ENCODE measurements around the gene TBX5.
"Not testable (repeated sequence)": the region's sequence is repeated elsewhere in the genome, so short reads cannot be mapped to it uniquely, and the experiment has no call there.

TBX5 gene

GRCh38 chr12:114360485-114360884 is 45.5 kb downstream of the TBX5 start:
- Histone ChIP-seq H2BK120ac (ENCODE audit: low read depth, low read length) (no peak overlapping the region), H3K4me2 (ENCODE audit: low read length, poor library complexity, severe bottlenecking) (no peak overlapping the region), H4K91ac (ENCODE audit: low read length) (no peak overlapping the region), H3K79me1 (replicated peaks; ENCODE audit: low read length, poor library complexity, severe bottlenecking) (no peaks in the 10 kb centered on the region), H3K27ac (ENCODE audit: low read length, poor library complexity, severe bottlenecking) (no peak overlapping the region), H2BK12ac (ENCODE audit: low read length in 2 of 2) (no peak overlapping the region), H2BK15ac (ENCODE audit: low read depth, poor library complexity, severe bottlenecking) (no peak overlapping the region), H3K14ac (ENCODE audit: low read length in 2 of 2) (no peak overlapping the region), H3K4ac (ENCODE audit: low read depth in 1 of 2, low read length in 2 of 2) (no peak overlapping the region), H2AFZ (ENCODE audit: low read depth, low read length) (no peak overlapping the region), H3K36me3 (ENCODE audit: control insufficient read depth in 1 of 2, insufficient read depth in 2 of 2, low read depth in 1 of 2, low read length in 2 of 2) (peaks cover 0 to 48% of the 10 kb centered on the region in 2 experiments), H3K27me3 (ENCODE audit: control insufficient read depth in 1 of 2, insufficient read depth in 1 of 2, low read length in 2 of 2) (no peaks in the 10 kb centered on the region), H2BK5ac (ENCODE audit: low read depth, low read length, poor library complexity, severe bottlenecking) (no peak overlapping the region), H4K8ac (ENCODE audit: low read length) (no peak overlapping the region), H2AK5ac (ENCODE audit: low read length, severe bottlenecking) (no peak overlapping the region), H3K9me3 (ENCODE audit: control insufficient read depth, low read length) (no peaks in the 10 kb centered on the region), H3K18ac (ENCODE audit: low read depth in 1 of 2, low read length in 2 of 2) (no peak overlapping the region), H3K9ac (ENCODE audit: low read length) (no peak overlapping the region), H3K23ac (ENCODE audit: low read length in 2 of 2) (no peak overlapping the region), H3K4me1 (ENCODE audit: control insufficient read depth, insufficient read depth, low read depth, low read length) (no peaks in the 10 kb centered on the region), H3K4me3 (ENCODE audit: insufficient read depth in 1 of 2, low read depth in 1 of 2, low read length in 2 of 2) (no peak overlapping the region)
- no peak for DNase-seq

- H2BK5ac ChIP-seq (ENCODE audit: low read depth, low read length, poor library complexity, severe bottlenecking): no peak overlapping the region
- no peaks in the 10 kb centered on the region for H3K4me1 ChIP-seq (ENCODE audit: control insufficient read depth, insufficient read depth, low read depth, low read length)
- no peak overlapping the region for H3K9ac ChIP-seq (ENCODE audit: low read length)
- H3K4me3 ChIP-seq (ENCODE audit: insufficient read depth in 1 of 2, low read depth in 1 of 2, low read length in 2 of 2): no peak overlapping the region
- H3K27me3 ChIP-seq (ENCODE audit: control insufficient read depth in 1 of 2, insufficient read depth in 1 of 2, low read length in 2 of 2): no peaks in the 10 kb centered on the region
- 69% methylated on average over 15 of the region's 16 CpGs for WGBS
- H4K8ac ChIP-seq (ENCODE audit: low read length): no peak overlapping the region
- H3K4ac ChIP-seq (ENCODE audit: low read depth in 1 of 2, low read length in 2 of 2): no peak overlapping the region
- peaks cover 0 to 32% of the 10 kb centered on the region in 2 experiments for H3K36me3 ChIP-seq (ENCODE audit: control insufficient read depth in 1 of 2, insufficient read depth in 2 of 2, low read depth in 1 of 2, low read length in 2 of 2)
- H3K4me2 ChIP-seq (ENCODE audit: low read length, poor library complexity, severe bottlenecking): no peak overlapping the region
- no peak for DNase-seq
- H3K79me1 ChIP-seq (replicated peaks; ENCODE audit: low read length, poor library complexity, severe bottlenecking): no peaks in the 10 kb centered on the region
- H3K9me3 ChIP-seq (ENCODE audit: control insufficient read depth, low read length): no peaks in the 10 kb centered on the region
- H2BK15ac ChIP-seq (ENCODE audit: low read depth, poor library complexity, severe bottlenecking): no peak overlapping the region
- no peak overlapping the region for H3K14ac ChIP-seq (ENCODE audit: low read length in 2 of 2)
- H2BK120ac ChIP-seq (ENCODE audit: low read depth, low read length): no peak overlapping the region
- H3K23ac ChIP-seq (ENCODE audit: low read length in 2 of 2): no peak overlapping the region
- no peak overlapping the region for H2BK12ac ChIP-seq (ENCODE audit: low read length in 2 of 2)
- H3K18ac ChIP-seq (ENCODE audit: low read depth in 1 of 2, low read length in 2 of 2): no peak overlapping the region
- no peak overlapping the region for H3K27ac ChIP-seq (ENCODE audit: low read length, poor library complexity, severe bottlenecking)
- no peak overlapping the region for H4K91ac ChIP-seq (ENCODE audit: low read length)
- H2AK5ac ChIP-seq (ENCODE audit: low read length, severe bottlenecking): no peak overlapping the region
- no peak overlapping the region for H2AFZ ChIP-seq (ENCODE audit: low read depth, low read length)
Observed at GRCh38 chr12:114355389-114356088, 50.4 kb downstream of the TBX5 start.

GRCh38 chr12:114349239-114349638 is 56.7 kb downstream of the TBX5 start:
- not testable (repeated sequence) for H2BK120ac ChIP-seq (ENCODE audit: low read depth, low read length); H3K18ac ChIP-seq (ENCODE audit: low read depth in 1 of 2, low read length in 2 of 2); H3K27me3 ChIP-seq (ENCODE audit: control insufficient read depth in 1 of 2, insufficient read depth in 1 of 2, low read length in 2 of 2); H2BK15ac ChIP-seq (ENCODE audit: low read depth, poor library complexity, severe bottlenecking); H3K9me3 ChIP-seq (ENCODE audit: control insufficient read depth, low read length); H3K4me2 ChIP-seq (ENCODE audit: low read length, poor library complexity, severe bottlenecking); H2BK5ac ChIP-seq (ENCODE audit: low read depth, low read length, poor library complexity, severe bottlenecking); H2AFZ ChIP-seq (ENCODE audit: low read depth, low read length); H4K8ac ChIP-seq (ENCODE audit: low read length); H4K91ac ChIP-seq (ENCODE audit: low read length); DNase-seq; H2AK5ac ChIP-seq (ENCODE audit: low read length, severe bottlenecking); H3K27ac ChIP-seq (ENCODE audit: low read length, poor library complexity, severe bottlenecking); H3K36me3 ChIP-seq (ENCODE audit: control insufficient read depth in 1 of 2, insufficient read depth in 2 of 2, low read depth in 1 of 2, low read length in 2 of 2); H3K4me3 ChIP-seq (ENCODE audit: insufficient read depth in 1 of 2, low read depth in 1 of 2, low read length in 2 of 2); H3K14ac ChIP-seq (ENCODE audit: low read length in 2 of 2); H3K4me1 ChIP-seq (ENCODE audit: control insufficient read depth, insufficient read depth, low read depth, low read length); H3K4ac ChIP-seq (ENCODE audit: low read depth in 1 of 2, low read length in 2 of 2); H3K9ac ChIP-seq (ENCODE audit: low read length); H2BK12ac ChIP-seq (ENCODE audit: low read length in 2 of 2); H3K79me1 ChIP-seq (replicated peaks; ENCODE audit: low read length, poor library complexity, severe bottlenecking); H3K23ac ChIP-seq (ENCODE audit: low read length in 2 of 2)
- 64% methylated on average over 5 of the region's 7 CpGs for WGBS

DNA sequence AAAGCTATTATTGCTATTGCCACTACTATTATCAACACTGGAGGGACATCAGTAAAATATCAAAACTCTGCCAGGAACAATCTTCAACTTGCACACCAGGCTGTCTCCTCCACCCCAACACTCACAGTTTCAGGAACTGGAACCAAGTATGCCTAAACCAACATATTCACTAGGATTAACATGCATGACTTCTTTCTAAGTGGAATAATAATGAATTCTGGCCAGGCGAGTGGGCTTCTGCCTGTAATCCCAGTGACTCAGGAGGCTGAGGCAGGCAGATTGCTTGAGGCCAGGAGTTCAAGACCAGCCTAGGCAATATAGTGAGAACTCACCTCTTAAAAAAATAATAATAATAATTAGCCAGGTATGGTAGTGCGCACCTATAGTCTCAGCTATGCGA is 58.1 kb downstream of the TBX5 start:
- no peak for DNase-seq
- Histone ChIP-seq H3K4me2 (ENCODE audit: low read length, poor library complexity, severe bottlenecking) (no peak overlapping the region), H4K91ac (ENCODE audit: low read length) (no peak overlapping the region), H3K4me1 (ENCODE audit: control insufficient read depth, insufficient read depth, low read depth, low read length) (no peaks in the 10 kb centered on the region), H3K27ac (ENCODE audit: low read length, poor library complexity, severe bottlenecking) (no peak overlapping the region), H2BK120ac (ENCODE audit: low read depth, low read length) (no peak overlapping the region), H4K8ac (ENCODE audit: low read length) (no peak overlapping the region), H3K36me3 (ENCODE audit: control insufficient read depth in 1 of 2, insufficient read depth in 2 of 2, low read depth in 1 of 2, low read length in 2 of 2) (no peaks in the 10 kb centered on the region), H3K4me3 (ENCODE audit: insufficient read depth in 1 of 2, low read depth in 1 of 2, low read length in 2 of 2) (no peak overlapping the region), H2BK15ac (ENCODE audit: low read depth, poor library complexity, severe bottlenecking) (no peak overlapping the region), H3K23ac (ENCODE audit: low read length in 2 of 2) (no peak overlapping the region), H3K18ac (ENCODE audit: low read depth in 1 of 2, low read length in 2 of 2) (no peak overlapping the region), H3K79me1 (replicated peaks; ENCODE audit: low read length, poor library complexity, severe bottlenecking) (no peaks in the 10 kb centered on the region), H3K14ac (ENCODE audit: low read length in 2 of 2) (no peak overlapping the region), H3K4ac (ENCODE audit: low read depth in 1 of 2, low read length in 2 of 2) (no peak overlapping the region), H2AK5ac (ENCODE audit: low read length, severe bottlenecking) (no peak overlapping the region), H2BK12ac (ENCODE audit: low read length in 2 of 2) (no peak overlapping the region), H3K27me3 (ENCODE audit: control insufficient read depth in 1 of 2, insufficient read depth in 1 of 2, low read length in 2 of 2) (peaks cover 0 to 4% of the 10 kb centered on the region in 2 experiments), H2BK5ac (ENCODE audit: low read depth, low read length, poor library complexity, severe bottlenecking) (no peak overlapping the region), H3K9me3 (ENCODE audit: control insufficient read depth, low read length) (no peaks in the 10 kb centered on the region), H3K9ac (ENCODE audit: low read length) (no peak overlapping the region), H2AFZ (ENCODE audit: low read depth, low read length) (no peak overlapping the region)
- 70% methylated on average over 3 of the region's 3 CpGs for WGBS
